ENCODE measurements around the gene PIP5KL1.

DNA sequence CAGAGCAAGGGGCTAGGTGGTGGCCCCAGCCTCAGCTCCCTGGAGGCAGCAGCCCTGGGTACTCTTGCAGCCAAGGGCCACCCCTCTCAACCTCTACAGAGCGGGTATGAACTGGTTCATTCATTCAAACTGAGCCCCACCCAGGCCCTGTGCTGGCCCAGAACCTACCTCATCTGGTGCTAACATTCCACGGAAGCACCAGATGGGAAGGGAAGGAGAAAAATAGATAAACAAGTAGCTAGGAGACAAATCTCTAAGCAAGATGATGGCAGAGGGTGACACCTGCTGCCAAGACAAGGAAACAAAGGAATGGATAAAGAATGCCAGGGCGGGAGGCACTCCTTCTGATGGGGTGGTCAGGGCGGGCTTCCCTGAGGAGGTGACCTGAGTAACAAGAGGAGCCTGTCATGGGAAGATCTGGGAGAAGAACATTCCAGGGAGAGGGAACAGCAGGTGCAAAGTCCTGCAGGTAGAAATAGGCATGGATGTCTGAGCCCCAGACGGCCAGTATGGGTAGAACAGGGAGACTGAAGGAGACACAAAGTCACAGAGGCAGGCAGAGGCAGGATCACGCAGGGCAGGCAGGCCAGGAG, 19.9 kb downstream of the PIP5KL1 start:
- TF ChIP-seq ARNT (IDR thresholded peaks at IDR 0.05) (no peak), FOXK2 (IDR thresholded peaks at IDR 0.05) (no peak), L3MBTL2 (conservative IDR thresholded peaks at IDR 0.05) (no peak), BHLHE40 (IDR thresholded peaks at IDR 0.05; ENCODE audit: borderline replicate concordance) (no peak), SP1 (IDR thresholded peaks at IDR 0.05) (no peak), SUZ12 (IDR thresholded peaks at IDR 0.05) (no peak), FOXM1 (IDR thresholded peaks at IDR 0.05; ENCODE audit: borderline replicate concordance) (no peak)
- TF ChIP-seq, protein P1, sequence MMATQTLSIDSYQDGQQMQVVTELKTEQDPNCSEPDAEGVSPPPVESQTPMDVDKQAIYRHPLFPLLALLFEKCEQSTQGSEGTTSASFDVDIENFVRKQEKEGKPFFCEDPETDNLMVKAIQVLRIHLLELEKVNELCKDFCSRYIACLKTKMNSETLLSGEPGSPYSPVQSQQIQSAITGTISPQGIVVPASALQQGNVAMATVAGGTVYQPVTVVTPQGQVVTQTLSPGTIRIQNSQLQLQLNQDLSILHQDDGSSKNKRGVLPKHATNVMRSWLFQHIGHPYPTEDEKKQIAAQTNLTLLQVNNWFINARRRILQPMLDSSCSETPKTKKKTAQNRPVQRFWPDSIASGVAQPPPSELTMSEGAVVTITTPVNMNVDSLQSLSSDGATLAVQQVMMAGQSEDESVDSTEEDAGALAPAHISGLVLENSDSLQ (IDR thresholded peaks at IDR 0.05), result no peak
